ENCODE data around the gene ZSWIM3.
"Not testable (repeated sequence)": the region's sequence is repeated elsewhere in the genome, so short reads cannot be mapped to it uniquely, and the experiment has no call there.

Gene ZSWIM3

GRCh38 chr20:45857114-45857881 lies at the start of gene ZSWIM3, which contains the start of gene ACOT8:
Gene ZSWIM3 (plus strand): TSS chr20:45857614. CDS start chr20:45857826, 212 bp downstream.
Gene ACOT8 (minus strand): TSS chr20:45857392. CDS start chr20:45857315, 77 bp downstream.
- peak; percentile 100 for DNase-seq

GRCh38 chr20:45810191-45810970 lies 47.0 kb upstream of the ZSWIM3 start:
- no peak for DNase-seq

GRCh38 chr20:45812157-45813005 lies 45.0 kb upstream of the ZSWIM3 start, which contains the start of gene UBE2C:
Gene UBE2C (plus strand): TSS chr20:45812644. CDS start chr20:45812696, 52 bp downstream.
- DNase-seq: peak; percentile 100

- DNase-seq: no peak
Observed at GRCh38 chr20:45813006-45813340, 44.4 kb upstream of the ZSWIM3 start.

- no peak for DNase-seq
Observed at GRCh38 chr20:45813489-45813888, 43.9 kb upstream of the ZSWIM3 start.

- DNase-seq: no peak
Observed at GRCh38 chr20:45814314-45814713, 43.1 kb upstream of the ZSWIM3 start.

- DNase-seq: no peak
Observed at GRCh38 chr20:45816951-45817350, 40.5 kb upstream of the ZSWIM3 start.

- DNase-seq: peak; percentile 26
Observed at GRCh38 chr20:45817376-45818194, 39.8 kb upstream of the ZSWIM3 start.

GRCh38 chr20:45818239-45818638 lies 39.2 kb upstream of the ZSWIM3 start:
- DNase-seq: no peak

GRCh38 chr20:45819466-45819865 lies 37.9 kb upstream of the ZSWIM3 start:
- no peak for DNase-seq

GRCh38 chr20:45821947-45822346 lies 35.5 kb upstream of the ZSWIM3 start:
- peak; percentile 42 for DNase-seq

- DNase-seq: peak; percentile 89
Observed at GRCh38 chr20:45822857-45823256, 34.6 kb upstream of the ZSWIM3 start.

- DNase-seq: peak; percentile 94
Observed at GRCh38 chr20:45823949-45824835, 33.2 kb upstream of the ZSWIM3 start.

GRCh38 chr20:45826381-45827019 lies 30.9 kb upstream of the ZSWIM3 start:
- DNase-seq: no peak

GRCh38 chr20:45827030-45827652 lies 30.3 kb upstream of the ZSWIM3 start, which contains the start of gene TNNC2:
Gene TNNC2 (minus strand): TSS chr20:45827312. CDS start chr20:45827248, 64 bp downstream.
- DNase-seq: no peak

GRCh38 chr20:45827712-45828111 lies 29.7 kb upstream of the ZSWIM3 start:
- DNase-seq: no peak

- DNase-seq: no peak
Observed at GRCh38 chr20:45828589-45828988, 28.8 kb upstream of the ZSWIM3 start.

GRCh38 chr20:45829673-45830106 lies 27.7 kb upstream of the ZSWIM3 start:
- DNase-seq: not testable (repeated sequence)

- no peak for DNase-seq
Observed at GRCh38 chr20:45832619-45833018, 24.8 kb upstream of the ZSWIM3 start.
